NT2/D1 (cell line): ENCODE results near the gene PACSIN2.

Experiments
- DNase-seq: peaks from one replicate; pipeline ENCODE4 v3.0.0-alpha.2; 2011; ENCODE audit warnings: low read depth, low spot score
- H3K27me3 ChIP-seq: 2 replicates; pipeline ENCODE4 v1.6.0; 2011; ENCODE audit warnings: mild to moderate bottlenecking; ENCODE audit not compliant: insufficient read length, insufficient read depth
- H3K36me3 ChIP-seq: 2 replicates; pipeline ENCODE4 v1.6.1; 2011; ENCODE audit warnings: mild to moderate bottlenecking, low read length, mixed read lengths; ENCODE audit not compliant: insufficient read depth, insufficient read length
- H3K4me1 ChIP-seq: 2 replicates; pipeline ENCODE4 v1.5.1; 2011; ENCODE audit not compliant: insufficient read depth, insufficient read length
- H3K4me3 ChIP-seq: 2 replicates; pipeline ENCODE4 v1.5.1; 2011; ENCODE audit warnings: low read depth; ENCODE audit not compliant: insufficient read length
- H3K9ac ChIP-seq: 2 replicates; pipeline ENCODE4 v1.6.0; 2011; ENCODE audit warnings: low read depth; ENCODE audit not compliant: insufficient read length
- H3K9me3 ChIP-seq: 2 replicates; pipeline ENCODE4 v1.5.1; 2011; ENCODE audit warnings: mild to moderate bottlenecking, low read length; ENCODE audit not compliant: insufficient read depth
- SUZ12 ChIP-seq: IDR thresholded peaks from 2 replicates; pipeline ENCODE4 v1.6.1; 2011; ENCODE audit not compliant: insufficient read length, insufficient read depth; ENCODE audit errors: extremely low read depth
- YY1 ChIP-seq: IDR thresholded peaks from 2 replicates; pipeline ENCODE4 v1.6.1; 2011; ENCODE audit not compliant: insufficient read length, insufficient read depth
- ZNF274 ChIP-seq: IDR thresholded peaks from 2 replicates; pipeline ENCODE4 v1.6.1; 2011; ENCODE audit warnings: mild to moderate bottlenecking, low read depth, low read length

PACSIN2 gene

DNA sequence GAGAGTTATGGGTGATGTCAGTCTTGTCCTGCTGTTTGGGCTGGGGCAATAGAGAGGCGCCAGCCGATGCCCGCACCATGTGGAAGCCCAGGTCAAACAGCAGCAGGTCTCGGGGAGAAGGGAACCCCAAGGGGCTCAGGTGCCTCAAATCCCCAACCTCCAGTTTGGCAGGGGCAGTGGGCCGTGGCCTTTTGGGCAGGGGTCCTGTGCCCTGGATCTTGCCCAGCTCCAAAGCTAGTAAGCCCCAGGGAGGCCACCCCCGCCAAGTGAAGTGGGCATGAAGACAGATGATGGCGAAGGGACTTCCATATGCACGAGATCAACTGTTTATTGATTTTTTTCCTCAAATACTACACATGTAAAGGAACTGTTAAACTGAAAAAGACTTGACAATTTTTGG lies 145.5 kb downstream of the PACSIN2 start:
- Histone ChIP-seq H3K36me3 (peaks cover 43% of the 10 kb centered on the region), H3K4me3 (no peak overlapping the region), H3K27me3 (no peaks in the 10 kb centered on the region), H3K4me1 (peaks cover 3% of the 10 kb centered on the region), H3K9me3 (no peaks in the 10 kb centered on the region), H3K9ac (no peak overlapping the region)
- TF ChIP-seq ZNF274 (no peak), SUZ12 (no peak), YY1 (no peak)
- DNase-seq, result no peak

- Histone ChIP-seq H3K9me3 (no peaks in the 10 kb centered on the region), H3K36me3 (peaks cover 37% of the 10 kb centered on the region)
These were observed 146.1 kb downstream of the PACSIN2 start for GRCh38 chr22:42868751-42869251.

GRCh38 chr22:42866100-42866499 lies 148.8 kb downstream of the PACSIN2 start:
- peaks cover 3% of the 10 kb centered on the region for H3K4me1 ChIP-seq
- no peak for DNase-seq
- no peak overlapping the region for H3K9ac ChIP-seq
- H3K4me3 ChIP-seq, result no peak overlapping the region
- TF ChIP-seq YY1, result no peak
- no peak for TF ChIP-seq SUZ12
- TF ChIP-seq ZNF274, result no peak
- H3K36me3 ChIP-seq, result peaks cover 11% of the 10 kb centered on the region
- H3K27me3 ChIP-seq, result no peaks in the 10 kb centered on the region
- H3K9me3 ChIP-seq, result no peaks in the 10 kb centered on the region

More at GRCh38 chr22:42868751-42869251, 146.1 kb downstream of the PACSIN2 start:
- H3K4me3 ChIP-seq, result no peak overlapping the region
- H3K4me1 ChIP-seq, result peaks cover 3% of the 10 kb centered on the region
- no peak for DNase-seq
- TF ChIP-seq ZNF274 (no peak), YY1 (no peak), SUZ12 (no peak)
- no peak overlapping the region for H3K9ac ChIP-seq
- no peaks in the 10 kb centered on the region for H3K27me3 ChIP-seq

DNA sequence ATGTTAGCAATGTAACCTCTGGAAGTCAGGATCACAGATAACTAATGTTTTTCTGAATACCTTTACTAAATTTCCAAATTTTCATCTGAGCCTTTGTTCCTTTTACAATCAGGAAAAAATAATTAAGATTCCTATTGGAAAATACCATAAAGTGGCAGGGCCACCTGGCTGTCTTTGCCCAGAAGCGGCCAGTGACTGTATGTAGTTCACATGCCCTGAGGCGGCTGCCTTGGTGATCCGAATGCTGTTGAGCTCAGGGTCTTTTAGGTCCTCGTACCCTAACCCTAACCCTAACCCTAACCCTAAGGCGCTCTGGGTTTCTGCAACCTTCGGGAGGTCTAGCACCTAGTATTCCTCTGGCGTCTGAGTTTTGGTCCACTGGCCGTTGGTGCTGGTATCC lies 149.4 kb downstream of the PACSIN2 start:
- Histone ChIP-seq H3K4me1 (peaks cover 3% of the 10 kb centered on the region), H3K36me3 (peaks cover 6% of the 10 kb centered on the region), H3K4me3 (no peak overlapping the region)

DNA sequence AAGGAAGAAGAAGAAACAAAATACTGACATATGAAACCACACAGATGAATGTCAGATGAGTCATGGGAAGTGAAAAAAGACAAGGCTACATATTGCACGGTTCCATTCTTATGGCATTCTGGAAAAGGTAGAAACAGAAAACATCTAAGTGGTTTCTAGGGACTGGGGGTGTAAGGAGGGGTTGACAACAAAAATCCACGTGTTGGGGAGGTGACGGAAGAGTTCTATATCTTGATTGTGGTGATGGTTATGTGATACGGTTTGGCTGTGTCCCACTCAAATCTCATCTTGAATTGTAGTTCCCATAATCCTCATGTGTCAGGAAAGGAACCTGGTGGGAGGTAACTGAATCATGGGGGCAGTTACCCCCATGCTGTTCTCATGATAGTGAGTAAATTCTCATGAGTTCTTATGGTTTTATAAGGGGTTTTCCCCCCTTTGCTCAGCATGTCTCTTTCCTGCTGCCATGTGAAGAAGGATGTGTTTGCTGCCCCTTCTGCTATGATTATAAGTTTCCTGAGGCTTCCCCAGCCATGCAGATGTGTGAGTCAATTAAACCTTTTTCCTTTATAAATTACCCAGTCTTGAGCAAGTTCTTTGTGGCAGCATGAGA lies 151.5 kb downstream of the PACSIN2 start:
- no peaks in the 10 kb centered on the region for H3K36me3 ChIP-seq
- DNase-seq, result no peak
- H3K4me3 ChIP-seq, result no peak overlapping the region
- H3K4me1 ChIP-seq, result peaks cover 3% of the 10 kb centered on the region
- no peak for TF ChIP-seq ZNF274
- TF ChIP-seq YY1, result no peak
- no peak for TF ChIP-seq SUZ12
- no peaks in the 10 kb centered on the region for H3K9me3 ChIP-seq
- H3K9ac ChIP-seq, result no peak overlapping the region
- H3K27me3 ChIP-seq, result no peaks in the 10 kb centered on the region

More for the DNA sequence above, 149.4 kb downstream of the PACSIN2 start:
- Histone ChIP-seq H3K9me3 (no peaks in the 10 kb centered on the region), H3K27me3 (no peaks in the 10 kb centered on the region), H3K9ac (no peak overlapping the region)
- no peak for TF ChIP-seq ZNF274
- DNase-seq, result no peak

DNA sequence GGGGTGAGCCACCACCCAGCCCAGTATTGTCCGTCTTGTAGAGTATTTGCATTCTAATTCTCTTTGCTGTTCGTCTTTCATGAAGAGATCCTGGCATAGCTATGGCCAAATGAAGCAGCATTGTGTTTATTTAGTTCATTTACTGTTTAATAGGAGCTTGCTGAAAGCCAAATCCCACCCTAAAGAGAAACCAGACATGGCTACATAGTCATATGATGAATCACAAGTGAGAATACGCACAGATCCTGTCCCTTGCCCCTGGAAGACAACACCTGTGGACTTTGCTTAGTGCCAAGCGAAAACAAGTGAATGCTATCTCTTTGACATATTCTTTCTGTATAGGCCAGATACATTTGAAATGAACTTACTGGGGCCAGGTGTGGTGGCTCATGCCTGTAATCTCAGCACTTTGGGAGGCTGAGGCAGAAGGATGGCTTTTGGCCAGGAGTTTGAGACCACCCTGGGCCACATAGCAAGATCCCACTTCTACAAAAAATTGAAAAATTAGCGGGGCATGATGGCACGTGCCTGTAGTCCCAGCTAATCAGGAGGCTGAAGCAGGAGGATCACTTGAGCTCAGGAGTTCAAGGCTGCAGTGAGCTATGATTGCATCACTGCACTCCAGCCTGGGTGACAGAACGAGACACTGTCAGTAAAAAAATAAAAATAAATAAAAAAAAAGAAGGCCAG lies 152.8 kb downstream of the PACSIN2 start:
- TF ChIP-seq SUZ12 (no peak), ZNF274 (no peak), YY1 (no peak)
- Histone ChIP-seq H3K9ac (no peak overlapping the region), H3K27me3 (peaks cover 12% of the 10 kb centered on the region), H3K36me3 (no peaks in the 10 kb centered on the region), H3K9me3 (peaks cover 8% of the 10 kb centered on the region; the same call in 1 of the 2 replicates), H3K4me3 (no peak overlapping the region), H3K4me1 (no peaks in the 10 kb centered on the region)
- no peak for DNase-seq

DNA sequence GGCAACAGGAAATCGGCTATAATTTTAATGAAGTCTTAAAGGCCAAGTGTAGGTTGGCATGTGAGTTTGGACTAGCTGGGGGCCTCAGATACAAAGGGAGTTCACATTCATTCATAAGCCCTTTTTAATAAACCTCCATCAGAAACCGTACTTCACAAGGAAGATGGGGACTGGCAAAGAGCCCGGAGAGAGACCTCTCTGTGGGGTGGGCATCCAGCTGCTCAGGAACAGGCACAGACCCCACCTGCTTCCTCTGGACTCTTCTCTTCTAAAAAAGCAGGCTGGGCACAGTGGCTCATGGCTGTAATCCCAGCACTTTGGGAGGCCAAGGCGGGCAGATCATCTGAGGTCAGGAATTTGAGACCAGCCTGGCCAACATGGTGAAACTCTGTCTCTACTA lies 154.0 kb downstream of the PACSIN2 start:
- Histone ChIP-seq H3K9ac (no peak overlapping the region), H3K9me3 (peaks cover 8% of the 10 kb centered on the region; the same call in 1 of the 2 replicates), H3K4me1 (no peaks in the 10 kb centered on the region), H3K4me3 (no peak overlapping the region), H3K36me3 (no peaks in the 10 kb centered on the region), H3K27me3 (peaks cover 12% of the 10 kb centered on the region)
- DNase-seq, result no peak
- no peak for TF ChIP-seq YY1
